Ectodermal cell (in vitro differentiated cells): Measurements from ENCODE around the gene B3GNT3.

Experiments used
- H3K27ac ChIP-seq: 2 replicates; pipeline ENCODE4 v1.7.0; 2013; ENCODE audit warnings: mild to moderate bottlenecking, low read depth, low read length; ENCODE audit not compliant: insufficient read depth, poor library complexity, severe bottlenecking
- H3K27me3 ChIP-seq: 2 replicates; pipeline ENCODE4 v1.7.0; 2013; ENCODE audit warnings: mild to moderate bottlenecking, low read length; ENCODE audit not compliant: insufficient read depth, control insufficient read depth, poor library complexity, severe bottlenecking
- H3K36me3 ChIP-seq: one replicate; pipeline ENCODE4 v1.7.0; 2013; ENCODE audit warnings: low read length; ENCODE audit not compliant: control insufficient read depth, insufficient read depth
- H3K4me1 ChIP-seq: one replicate; pipeline ENCODE4 v1.7.0; 2013; ENCODE audit warnings: low read length; ENCODE audit not compliant: control insufficient read depth, insufficient read depth
- H3K4me3 ChIP-seq: 2 replicates; pipeline ENCODE4 v1.7.0; 2013; ENCODE audit warnings: low read depth, low read length, control low read depth; ENCODE audit not compliant: insufficient read depth
- H3K9me3 ChIP-seq: 2 replicates; pipeline ENCODE4 v1.7.0; 2013; ENCODE audit warnings: mild to moderate bottlenecking, low read length, moderate library complexity; ENCODE audit not compliant: control insufficient read depth
- WGBS, 2 experiments: methylation state at CpG; one replicate each; pipeline ENCODE4 v1.1.7; 2013; ENCODE audit warnings: missing lambda C conversion rate in 2 of 2; 5-methylcytosine and 5-hydroxymethylcytosine counted together

Gene B3GNT3

DNA sequence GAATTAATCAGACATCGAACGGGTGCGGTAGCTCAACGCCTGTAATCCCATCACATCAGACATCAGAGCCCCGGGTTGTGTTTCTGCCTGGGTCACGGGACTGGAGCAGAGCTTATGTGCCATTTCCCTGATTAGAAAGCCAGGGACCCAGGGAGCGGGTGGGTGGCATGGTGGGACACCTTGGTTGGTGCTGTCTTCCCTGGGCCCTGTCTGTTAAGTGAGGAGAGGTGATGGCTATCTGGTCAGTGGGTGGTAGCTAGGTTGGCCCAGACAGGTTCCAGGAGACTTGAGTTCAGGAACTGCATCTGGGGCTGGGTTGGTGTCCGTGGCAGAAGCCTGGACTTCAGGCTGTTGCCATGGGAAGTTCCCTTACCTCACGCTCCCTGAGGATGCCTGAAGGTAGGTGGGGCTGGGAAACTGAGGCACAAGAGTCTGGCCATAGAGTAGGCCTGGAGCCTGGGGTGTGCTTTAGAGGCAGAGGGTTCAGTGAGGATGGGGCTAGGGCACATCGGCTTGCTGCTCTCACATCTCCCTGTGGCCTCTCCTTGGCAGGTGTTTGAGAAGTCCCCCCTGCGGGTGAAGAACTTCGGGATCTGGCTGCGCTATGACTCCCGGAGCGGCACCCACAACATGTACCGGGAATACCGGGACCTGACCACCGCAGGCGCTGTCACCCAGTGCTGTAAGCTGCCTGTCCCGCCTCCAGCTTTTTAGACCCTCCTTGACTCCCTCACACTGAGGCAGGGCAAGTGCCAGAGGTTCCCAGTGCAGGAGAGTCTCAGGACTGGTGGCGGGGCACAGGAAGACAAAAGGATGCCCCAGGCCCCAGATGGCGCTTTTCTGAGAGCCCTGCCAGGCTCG, 66.8 kb downstream of the B3GNT3 start:
- no peaks in the 10 kb centered on the region for H3K9me3 ChIP-seq
- no peaks in the 10 kb centered on the region for H3K27me3 ChIP-seq
- H3K4me1 ChIP-seq: peaks cover 8% of the 10 kb centered on the region
- H3K27ac ChIP-seq: no peak overlapping the region
- 92 to 94% methylated on average over 23 of the region's 23 CpGs for WGBS, 2 experiments
- peaks cover 31% of the 10 kb centered on the region for H3K36me3 ChIP-seq
- peak overlapping the region; percentile 86 for H3K4me3 ChIP-seq

DNA sequence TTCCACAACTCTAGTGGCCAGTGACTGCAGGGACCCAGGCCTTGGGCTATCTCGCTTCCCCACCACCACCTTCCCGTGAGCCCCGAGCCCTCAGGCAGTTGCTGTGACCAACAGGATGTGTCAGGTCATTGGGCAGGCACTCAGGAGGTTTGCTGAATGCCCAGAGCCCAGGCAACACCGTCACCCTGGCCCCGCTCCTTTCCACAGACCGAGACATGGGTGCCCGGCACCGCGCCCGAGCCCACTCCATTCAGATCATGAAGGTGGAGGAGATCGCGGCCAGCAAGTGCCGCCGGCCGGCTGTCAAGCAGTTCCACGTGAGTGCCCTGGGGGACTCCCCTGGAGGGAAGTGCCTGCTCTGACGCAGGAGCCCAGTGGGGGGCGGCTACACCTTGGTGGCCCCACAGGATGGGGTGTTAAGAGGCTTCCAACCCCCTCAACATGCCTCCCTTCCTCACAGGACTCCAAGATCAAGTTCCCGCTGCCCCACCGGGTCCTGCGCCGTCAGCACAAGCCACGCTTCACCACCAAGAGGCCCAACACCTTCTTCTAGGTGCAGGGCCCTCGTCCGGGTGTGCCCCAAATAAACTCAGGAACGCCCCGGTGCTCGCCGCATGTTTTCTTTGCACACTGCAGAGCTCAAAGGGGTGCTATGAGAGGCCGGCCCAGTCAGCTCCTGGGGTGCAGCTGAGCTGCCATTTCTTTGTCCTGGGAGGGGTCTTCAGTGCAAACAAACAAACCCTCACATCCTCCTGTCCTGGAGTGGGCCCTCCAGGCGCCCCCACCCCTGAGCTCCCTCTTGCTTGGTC, 68.0 kb downstream of the B3GNT3 start:
- Histone ChIP-seq H3K4me1 (peaks cover 8% of the 10 kb centered on the region), H3K9me3 (no peaks in the 10 kb centered on the region), H3K27ac (no peak overlapping the region), H3K27me3 (no peaks in the 10 kb centered on the region), H3K36me3 (peaks cover 31% of the 10 kb centered on the region), H3K4me3 (no peak overlapping the region)
- 93 to 94% methylated on average over 31 of the region's 31 CpGs for WGBS, 2 experiments
